HG03457 (cell line): ENCODE results near the gene TSN.
"Not testable (repeated sequence)": the region's sequence is repeated elsewhere in the genome, so short reads cannot be mapped to it uniquely, and the experiment has no call there.

Source experiments
- ATAC-seq: cut with Tn5 transposase; IDR thresholded peaks from one replicate; pipeline ENCODE4 v1.9.1; 2021; ENCODE audit warnings: moderate number of reproducible peaks; ENCODE audit not compliant: unreplicated experiment

TSN gene

GRCh38 chr2:121755237-121756111, at the start of gene TSN:
Gene TSN (plus strand): TSS chr2:121755651. CDS start chr2:121755780, 129 bp downstream.
- peak; percentile 99 for ATAC-seq

DNA sequence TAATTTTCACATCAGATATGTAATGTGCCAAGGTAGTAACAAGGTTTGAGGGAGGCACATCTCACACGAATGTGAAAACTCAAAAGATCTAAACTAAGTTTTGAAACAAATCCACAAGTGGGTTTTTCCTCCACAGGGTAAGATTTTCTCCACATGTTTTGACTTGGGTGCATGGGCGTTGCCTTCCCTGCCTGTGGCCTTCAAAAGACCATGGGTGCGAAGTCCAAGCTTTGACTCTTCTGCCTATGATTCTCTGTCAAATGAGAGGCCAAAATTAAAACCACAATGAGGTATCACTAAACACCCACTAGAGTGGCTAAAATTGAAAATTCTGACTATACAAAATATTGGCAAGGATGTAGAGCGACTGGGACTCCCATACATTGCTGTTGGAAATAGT, 49.5 kb upstream of the TSN start:
- ATAC-seq, result no peak

DNA sequence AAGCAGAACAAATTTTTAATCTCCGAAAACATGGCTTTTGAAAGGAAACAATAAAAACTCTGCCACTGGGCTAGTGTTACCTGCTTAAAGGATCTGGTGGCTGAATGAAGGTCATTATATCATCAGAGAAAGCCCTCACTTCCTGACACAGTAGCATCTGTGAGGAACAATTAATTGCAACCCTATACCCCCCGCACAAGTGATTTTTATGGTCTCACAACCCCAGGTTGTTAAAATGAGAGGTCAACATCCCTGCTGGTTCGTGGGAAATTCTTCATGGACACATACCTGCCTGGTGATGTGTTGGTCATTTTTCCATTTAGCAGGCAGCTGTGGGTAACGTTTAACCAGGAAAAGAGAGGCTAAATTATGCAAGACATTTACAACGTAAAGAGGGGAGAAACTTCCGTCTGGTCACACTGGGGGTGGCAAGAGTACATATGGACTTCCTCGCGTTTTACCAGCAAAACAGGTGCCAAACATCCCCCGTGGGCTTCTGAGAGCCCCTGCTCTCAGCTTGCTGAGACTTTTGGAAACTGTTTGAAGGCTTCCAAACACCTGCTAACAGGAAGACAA, 48.0 kb upstream of the TSN start:
- no peak for ATAC-seq

- ATAC-seq, result no peak
These were observed 47.5 kb upstream of the TSN start for GRCh38 chr2:121707920-121708361.

DNA sequence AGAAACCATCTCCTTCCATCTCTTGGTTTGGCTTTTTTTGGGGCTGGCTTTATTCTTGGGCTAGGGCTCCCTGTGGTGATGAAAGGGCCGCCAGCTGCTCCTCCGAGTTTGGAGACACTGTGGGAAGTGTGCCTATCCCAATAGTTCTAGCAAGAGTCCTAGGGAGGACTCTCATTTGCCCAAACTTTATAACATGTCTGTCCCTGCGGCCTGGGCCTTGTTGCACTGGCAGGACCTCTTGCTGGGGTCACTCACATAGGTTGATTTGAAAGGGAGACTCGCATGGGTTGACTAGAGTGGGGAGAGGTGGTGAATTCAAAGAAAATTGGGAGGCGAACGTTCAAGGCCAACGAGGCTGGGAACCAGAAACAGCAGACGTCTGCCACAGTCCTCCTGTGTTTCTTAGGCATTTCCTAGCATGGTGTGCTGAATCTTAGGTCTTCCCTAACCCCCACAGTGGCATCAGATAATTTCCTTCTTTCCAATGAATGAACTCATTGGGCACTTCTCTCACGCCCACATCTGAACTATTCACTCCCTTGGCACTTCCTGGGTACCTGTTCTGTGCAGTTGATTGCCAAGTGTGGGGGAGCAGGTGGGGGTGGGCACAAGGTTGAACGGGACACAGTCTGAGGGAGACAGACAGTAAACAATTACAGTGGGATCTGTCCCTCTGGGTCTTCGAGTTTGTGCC, 45.5 kb upstream of the TSN start:
- no peak for ATAC-seq

DNA sequence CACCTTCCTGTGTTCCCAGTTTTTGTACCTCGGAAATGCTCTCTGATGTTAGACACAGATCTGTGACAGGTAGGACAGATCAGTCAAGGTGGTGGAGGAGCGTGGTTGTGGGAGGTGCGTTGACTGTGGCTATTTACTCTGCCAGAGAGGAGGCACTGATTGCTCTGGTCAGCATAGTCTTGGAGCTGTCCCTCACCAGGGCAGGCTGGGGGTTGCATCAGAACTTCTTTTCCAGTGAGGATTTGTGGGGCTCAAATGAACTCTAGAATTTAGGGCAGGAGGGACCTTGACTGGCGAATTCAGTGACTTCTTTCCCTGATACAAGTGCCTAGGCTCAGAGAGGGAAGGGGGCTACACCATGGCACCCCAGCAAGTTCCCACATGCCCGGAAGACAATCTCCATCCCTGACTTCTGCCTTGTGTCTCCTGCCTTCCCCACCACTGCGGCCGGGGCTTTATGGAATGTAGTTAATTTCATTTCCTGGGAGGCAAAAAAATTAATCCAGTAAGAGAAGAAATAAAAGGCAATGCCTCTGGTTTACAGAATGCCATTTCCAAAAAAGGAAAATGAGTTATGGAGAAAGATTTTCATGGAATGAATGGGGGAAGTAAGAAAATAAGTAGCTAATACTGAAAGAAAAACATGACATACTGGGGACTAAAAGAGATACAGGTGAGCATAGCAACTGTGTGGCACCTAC, 44.8 kb upstream of the TSN start:
- no peak for ATAC-seq

- ATAC-seq, result not testable (repeated sequence)
These were observed 44.0 kb upstream of the TSN start for GRCh38 chr2:121711481-121711880.

- ATAC-seq, result no peak
These were observed 39.3 kb upstream of the TSN start for GRCh38 chr2:121716126-121716525.

DNA sequence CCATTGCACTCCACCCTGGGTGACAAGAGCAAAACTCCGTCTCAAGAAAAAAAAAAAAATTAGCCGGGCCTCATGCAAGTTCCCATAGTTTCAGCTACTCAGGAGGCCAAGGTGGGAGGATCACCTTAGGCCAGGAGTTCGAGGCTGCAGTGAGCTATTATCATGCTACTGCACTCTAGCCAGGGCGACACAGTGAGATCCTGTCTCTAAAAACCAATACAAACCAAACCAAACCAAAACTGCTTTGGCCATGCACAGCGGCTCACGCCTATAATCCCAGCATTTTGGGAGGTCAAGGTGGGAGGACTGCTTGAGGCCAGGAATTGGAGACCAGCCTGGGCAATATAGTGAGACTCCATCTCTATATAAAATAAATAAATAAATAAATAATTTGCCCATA, 37.9 kb upstream of the TSN start:
- no peak for ATAC-seq

- ATAC-seq, result no peak
These were observed 33.5 kb upstream of the TSN start for GRCh38 chr2:121721926-121722325.

DNA sequence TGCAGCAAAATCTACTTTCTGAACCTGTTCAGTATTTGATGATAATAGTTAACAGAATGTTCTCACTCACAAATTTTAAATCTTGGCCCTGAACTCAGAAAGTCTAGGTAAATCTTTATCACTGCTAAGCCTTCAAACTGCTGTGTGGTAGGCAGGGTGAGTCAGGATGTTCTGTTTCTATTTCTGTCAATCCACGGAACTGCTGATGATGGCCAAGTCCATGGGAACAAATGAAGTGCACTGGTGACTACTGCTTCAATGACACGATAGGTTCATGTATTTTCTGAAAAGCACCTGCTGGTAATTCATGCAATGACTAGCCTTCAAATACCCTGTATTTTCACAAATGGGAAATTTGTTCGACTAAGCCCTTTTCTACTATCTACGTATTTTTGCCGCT, 33.0 kb upstream of the TSN start:
- no peak for ATAC-seq

- ATAC-seq, result no peak
These were observed 32.1 kb upstream of the TSN start for GRCh38 chr2:121723316-121723715.

DNA sequence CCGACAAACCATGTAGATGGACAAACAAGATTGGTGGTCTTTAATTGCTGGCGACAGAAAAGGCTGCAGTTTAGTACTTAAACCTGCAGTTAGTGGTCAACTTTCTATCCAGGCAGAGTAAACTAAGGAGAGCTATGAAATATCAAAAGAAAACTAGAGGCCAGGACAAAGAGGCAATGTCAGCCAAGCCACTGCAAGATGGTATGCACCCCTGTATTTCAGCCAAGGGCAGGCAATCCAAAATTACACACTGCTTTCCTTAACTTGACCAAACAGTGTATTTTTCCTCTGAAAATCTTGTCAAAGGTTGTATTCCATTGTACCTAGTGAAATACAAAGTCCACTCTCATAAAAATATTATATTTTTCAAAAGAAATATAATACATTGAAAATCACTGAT, 28.1 kb upstream of the TSN start:
- ATAC-seq, result no peak

GRCh38 chr2:121727950-121728349, 27.5 kb upstream of the TSN start:
- ATAC-seq, result no peak

DNA sequence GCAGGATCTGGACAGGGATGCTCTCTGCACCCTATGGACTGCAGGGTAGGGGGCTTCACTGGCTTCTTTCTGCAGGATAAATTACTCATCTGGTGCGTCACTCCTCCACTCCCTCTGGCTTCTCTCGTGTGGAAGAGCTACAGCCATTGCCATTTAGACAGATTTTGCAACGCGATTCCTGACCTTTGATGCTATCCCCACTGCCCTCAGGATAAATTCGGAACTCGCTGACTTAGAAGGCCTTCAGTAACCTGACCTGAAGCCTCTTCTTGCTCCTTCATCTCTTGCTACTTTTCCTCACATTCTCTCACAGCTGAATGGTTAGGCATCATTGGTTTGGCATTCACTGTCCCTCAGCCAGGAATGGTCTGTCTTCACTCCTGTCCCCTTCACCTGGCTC, 24.1 kb upstream of the TSN start:
- no peak for ATAC-seq

DNA sequence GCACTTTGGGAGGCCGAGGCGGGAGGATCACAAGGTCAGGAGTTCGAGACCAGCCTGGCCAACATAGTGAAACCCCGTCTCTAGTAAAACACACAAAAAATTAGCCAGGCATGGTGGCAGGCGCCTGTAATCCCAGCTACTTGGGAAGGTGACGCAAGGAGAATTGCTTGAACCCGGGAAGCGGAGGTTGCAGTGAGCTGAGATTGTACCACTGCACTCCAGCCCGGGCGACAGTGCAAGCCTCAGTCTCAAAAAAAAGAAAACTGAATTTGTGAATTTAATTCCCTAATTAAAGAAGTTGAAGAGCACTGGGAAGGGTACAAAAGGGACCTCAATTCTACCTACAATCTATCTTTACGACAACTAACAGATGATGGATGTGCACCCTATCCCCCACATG, 20.9 kb upstream of the TSN start:
- ATAC-seq, result not testable (repeated sequence)

DNA sequence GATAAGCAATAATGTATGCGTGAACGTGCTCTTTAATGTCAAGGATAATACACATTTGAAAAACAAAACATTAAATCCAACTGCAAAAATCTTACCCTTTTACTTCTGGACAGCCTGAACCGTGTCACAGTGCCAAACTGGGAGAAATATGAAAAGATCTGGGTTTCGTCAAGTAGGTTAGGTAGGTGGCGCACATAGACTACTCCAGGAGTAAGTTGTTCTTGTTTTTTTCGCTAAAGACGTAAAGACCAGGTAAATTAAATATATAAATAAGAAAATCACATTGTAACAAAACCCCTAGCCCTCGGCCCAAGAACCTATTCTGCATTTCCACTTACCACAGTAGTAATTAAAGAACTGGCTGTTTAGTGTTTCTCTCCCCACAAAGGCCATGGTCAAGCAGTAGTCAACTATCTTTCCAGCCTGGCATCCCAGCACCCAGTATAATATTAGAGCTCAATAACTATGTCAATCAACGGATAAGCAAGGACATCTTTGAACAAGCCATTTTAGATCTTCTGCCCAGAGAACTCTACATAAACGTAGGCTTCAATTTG, 19.9 kb upstream of the TSN start:
- ATAC-seq, result no peak

- no peak for ATAC-seq
These were observed 19.4 kb upstream of the TSN start for GRCh38 chr2:121736140-121736461.

GRCh38 chr2:121736462-121737336, 18.8 kb upstream of the TSN start, which contains the start of gene NIFK:
Gene NIFK (minus strand): TSS chr2:121736875. CDS start chr2:121736850, 25 bp downstream.
- peak; percentile 83 for ATAC-seq

GRCh38 chr2:121740973-121741372, 14.5 kb upstream of the TSN start:
- ATAC-seq, result no peak
